Activated T-helper 2 cell treated with anti-CD3 and anti-CD28 coated beads, Interferon-gamma antibody, Interleukin-2, Interleukin-4, amounts not matched to agents 10 μg/mL and 5 μg/mL and 100 μg/mL, durations not matched to agents 14 hours and 24 hours and 36 hours (primary cell): Measurements from ENCODE around the gene DLGAP4. TPM values are rescaled to one million over a fixed set of nuclear protein-coding genes. Genes with fewer than 3 reads are reported as not detected.
A peak's percentile ranks its signal among the peaks of the same experiment; 100 is the strongest.

Experiments used
- DNase-seq: peaks from one replicate; pipeline ENCODE4 v3.0.0; 2021; ENCODE audit warnings: low spot score
- H3K27ac Mint-ChIP-seq: one replicate; pipeline ENCODE4 v1.8.0; 2021; ENCODE audit warnings: mixed read lengths
- H3K27me3 Mint-ChIP-seq: one replicate; pipeline ENCODE4 v1.8.0; 2021; ENCODE audit warnings: low read depth, mixed read lengths
- H3K36me3 Mint-ChIP-seq: one replicate; pipeline ENCODE4 v1.8.0; 2021; ENCODE audit warnings: low read depth, mixed read lengths
- H3K4me1 Mint-ChIP-seq: one replicate; pipeline ENCODE4 v1.8.0; 2021; ENCODE audit warnings: low read depth, mixed read lengths
- H3K4me3 Mint-ChIP-seq: one replicate; pipeline ENCODE4 v1.8.0; 2021; ENCODE audit warnings: low read depth, mild to moderate bottlenecking, moderate library complexity, mixed read lengths
- H3K9me3 Mint-ChIP-seq: one replicate; pipeline ENCODE4 v1.8.0; 2021; ENCODE audit warnings: mixed read lengths
- intact Hi-C: fragments of 100-400 bp; cut with micrococcal nuclease; formaldehyde crosslinking; loops from one replicate; pipeline ENCODE4 v1.15.1; 2023
- total RNA-seq: library from RNA; stranded (reverse); gene quantifications from 2 replicates; pipeline ENCODE4 v1.2.3, GENCODE V29; 2022

The DLGAP4 gene
- total RNA-seq, 1 donor from 2014 or later: 37.4 TPM

- no peaks in the 10 kb centered on the region for H3K27me3 Mint-ChIP-seq
- intact Hi-C loops: no loop called here
Observed at GRCh38 chr20:36445847-36446246, 139.7 kb downstream of the DLGAP4 start.

GRCh38 chr20:36446557-36446956 is 140.4 kb downstream of the DLGAP4 start:
- Mint-ChIP-seq H3K4me1 (no peaks in the 10 kb centered on the region), H3K4me3 (no peak overlapping the region), H3K36me3 (no peaks in the 10 kb centered on the region), H3K27me3 (no peaks in the 10 kb centered on the region), H3K27ac (no peak overlapping the region), H3K9me3 (no peaks in the 10 kb centered on the region)
- DNase-seq: no peak
- intact Hi-C loops: no loop called here

More at GRCh38 chr20:36445847-36446246, 139.7 kb downstream of the DLGAP4 start:
- no peak for DNase-seq
- no peaks in the 10 kb centered on the region for H3K36me3 Mint-ChIP-seq
- no peaks in the 10 kb centered on the region for H3K4me1 Mint-ChIP-seq
- no peak overlapping the region for H3K4me3 Mint-ChIP-seq
- H3K9me3 Mint-ChIP-seq: no peaks in the 10 kb centered on the region
- H3K27ac Mint-ChIP-seq: no peak overlapping the region

GRCh38 chr20:36447101-36447500 is 141.0 kb downstream of the DLGAP4 start:
- no peaks in the 10 kb centered on the region for H3K27me3 Mint-ChIP-seq
- no peaks in the 10 kb centered on the region for H3K36me3 Mint-ChIP-seq
- DNase-seq: no peak
- H3K9me3 Mint-ChIP-seq: no peaks in the 10 kb centered on the region
- H3K4me1 Mint-ChIP-seq: no peaks in the 10 kb centered on the region
- H3K27ac Mint-ChIP-seq: no peak overlapping the region
- no peak overlapping the region for H3K4me3 Mint-ChIP-seq
- intact Hi-C loops: no loop called here

- Mint-ChIP-seq H3K4me1 (no peaks in the 10 kb centered on the region), H3K9me3 (no peaks in the 10 kb centered on the region), H3K27me3 (no peaks in the 10 kb centered on the region), H3K36me3 (no peaks in the 10 kb centered on the region), H3K27ac (no peak overlapping the region), H3K4me3 (no peak overlapping the region)
- DNase-seq: no peak
- intact Hi-C loops: no loop called here
Observed at GRCh38 chr20:36449663-36450062, 143.5 kb downstream of the DLGAP4 start.

- peaks cover 3% of the 10 kb centered on the region for H3K27me3 Mint-ChIP-seq
- no peak overlapping the region for H3K4me3 Mint-ChIP-seq
- intact Hi-C loops: no loop called here
- DNase-seq: no peak
- H3K9me3 Mint-ChIP-seq: no peaks in the 10 kb centered on the region
- no peaks in the 10 kb centered on the region for H3K4me1 Mint-ChIP-seq
- no peaks in the 10 kb centered on the region for H3K36me3 Mint-ChIP-seq
- H3K27ac Mint-ChIP-seq: no peak overlapping the region
Observed at GRCh38 chr20:36454332-36454697, 148.2 kb downstream of the DLGAP4 start.

- peaks cover 3% of the 10 kb centered on the region for H3K27me3 Mint-ChIP-seq
- intact Hi-C loops: no loop called here
- H3K4me3 Mint-ChIP-seq: no peak overlapping the region
- H3K9me3 Mint-ChIP-seq: no peaks in the 10 kb centered on the region
- H3K4me1 Mint-ChIP-seq: no peaks in the 10 kb centered on the region
- no peaks in the 10 kb centered on the region for H3K36me3 Mint-ChIP-seq
- no peak overlapping the region for H3K27ac Mint-ChIP-seq
- no peak for DNase-seq
Observed at GRCh38 chr20:36454698-36455427, 148.7 kb downstream of the DLGAP4 start.

- H3K4me3 Mint-ChIP-seq: no peak overlapping the region
- H3K9me3 Mint-ChIP-seq: no peaks in the 10 kb centered on the region
- H3K27ac Mint-ChIP-seq: no peak overlapping the region
- H3K27me3 Mint-ChIP-seq: peaks cover 3% of the 10 kb centered on the region
- no peaks in the 10 kb centered on the region for H3K36me3 Mint-ChIP-seq
- no peak for DNase-seq
- intact Hi-C loops: no loop called here
- peaks cover 4% of the 10 kb centered on the region for H3K4me1 Mint-ChIP-seq
Observed at GRCh38 chr20:36455972-36456625, 150.0 kb downstream of the DLGAP4 start.

- no peaks in the 10 kb centered on the region for H3K36me3 Mint-ChIP-seq
- DNase-seq: peak; percentile 78
- H3K27ac Mint-ChIP-seq: peak overlapping the region; percentile 69
- no peaks in the 10 kb centered on the region for H3K27me3 Mint-ChIP-seq
- peaks cover 39% of the 10 kb centered on the region for H3K4me1 Mint-ChIP-seq
- intact Hi-C loops: no loop called here
- no peaks in the 10 kb centered on the region for H3K9me3 Mint-ChIP-seq
- H3K4me3 Mint-ChIP-seq: peak overlapping the region; percentile 64
Observed at GRCh38 chr20:36460648-36461599, 154.8 kb downstream of the DLGAP4 start.

- Mint-ChIP-seq H3K36me3 (no peaks in the 10 kb centered on the region), H3K27ac (peak overlapping the region; percentile 83), H3K4me3 (peak overlapping the region; percentile 88), H3K4me1 (peaks cover 48% of the 10 kb centered on the region), H3K27me3 (no peaks in the 10 kb centered on the region), H3K9me3 (no peaks in the 10 kb centered on the region)
- intact Hi-C loops: no loop called here
- DNase-seq: peak; percentile 28
Observed at GRCh38 chr20:36461600-36462439, 155.7 kb downstream of the DLGAP4 start.

- peak overlapping the region; percentile 88 for H3K4me3 Mint-ChIP-seq
- peaks cover 56% of the 10 kb centered on the region for H3K4me1 Mint-ChIP-seq
- no peaks in the 10 kb centered on the region for H3K9me3 Mint-ChIP-seq
- intact Hi-C loops: no loop called here
- H3K27ac Mint-ChIP-seq: peak overlapping the region; percentile 83
- no peak for DNase-seq
- no peaks in the 10 kb centered on the region for H3K36me3 Mint-ChIP-seq
- H3K27me3 Mint-ChIP-seq: no peaks in the 10 kb centered on the region
Observed at GRCh38 chr20:36462440-36463211, 156.5 kb downstream of the DLGAP4 start.

GRCh38 chr20:36463212-36464061 is 157.3 kb downstream of the DLGAP4 start:
- Mint-ChIP-seq H3K4me3 (peak overlapping the region; percentile 88), H3K27me3 (no peaks in the 10 kb centered on the region), H3K36me3 (no peaks in the 10 kb centered on the region), H3K4me1 (peaks cover 63% of the 10 kb centered on the region), H3K27ac (peak overlapping the region; percentile 21), H3K9me3 (no peaks in the 10 kb centered on the region)
- intact Hi-C loops: loop anchor here (2.0 kb wide), 2 partner anchors 29 to 55 kb away; no protein-coding TSS in a partner anchor
- no peak for DNase-seq
